ENCODE measurements around the gene SHMT1.

DNA sequence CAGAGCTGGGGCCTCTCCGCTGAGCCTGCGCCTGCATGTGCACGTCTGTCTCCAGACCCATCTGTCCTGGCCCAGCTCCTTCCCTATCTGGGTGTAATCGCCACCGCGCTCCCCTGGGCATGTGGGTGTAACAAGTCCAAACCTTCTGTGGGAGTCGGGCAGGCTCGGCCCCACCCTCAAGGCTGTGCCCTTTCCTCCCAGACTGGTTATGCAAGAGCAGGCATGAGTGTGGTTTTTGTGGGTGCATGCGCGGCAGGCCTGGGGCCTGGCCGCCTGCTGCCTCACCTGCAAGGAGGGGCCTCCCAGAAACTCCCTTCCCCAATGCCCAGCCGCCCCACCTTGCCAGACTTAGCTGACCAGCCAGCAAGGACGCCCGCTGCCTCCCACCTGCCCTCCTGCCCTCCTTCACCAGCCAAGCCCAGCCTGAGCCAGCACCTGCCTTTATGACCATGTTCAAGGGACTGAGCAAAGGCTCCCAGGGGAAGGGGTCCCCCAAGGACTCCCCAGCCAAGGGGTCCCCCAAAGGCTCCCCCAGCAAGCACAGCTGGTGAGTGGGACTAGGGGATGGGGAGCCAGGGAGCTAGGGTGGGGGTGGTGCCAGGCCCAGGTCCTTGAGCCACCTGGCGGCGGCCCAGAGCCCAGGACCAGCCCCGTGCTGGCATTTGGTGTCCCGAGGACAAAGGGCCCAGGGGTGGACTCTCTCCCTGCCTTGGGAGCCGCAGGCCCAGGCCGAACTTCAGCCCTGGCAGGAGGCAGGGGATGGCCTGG is 14.3 kb upstream of the SHMT1 start, which contains the start of gene EVPLL:
- TF ChIP-seq, protein P1, sequence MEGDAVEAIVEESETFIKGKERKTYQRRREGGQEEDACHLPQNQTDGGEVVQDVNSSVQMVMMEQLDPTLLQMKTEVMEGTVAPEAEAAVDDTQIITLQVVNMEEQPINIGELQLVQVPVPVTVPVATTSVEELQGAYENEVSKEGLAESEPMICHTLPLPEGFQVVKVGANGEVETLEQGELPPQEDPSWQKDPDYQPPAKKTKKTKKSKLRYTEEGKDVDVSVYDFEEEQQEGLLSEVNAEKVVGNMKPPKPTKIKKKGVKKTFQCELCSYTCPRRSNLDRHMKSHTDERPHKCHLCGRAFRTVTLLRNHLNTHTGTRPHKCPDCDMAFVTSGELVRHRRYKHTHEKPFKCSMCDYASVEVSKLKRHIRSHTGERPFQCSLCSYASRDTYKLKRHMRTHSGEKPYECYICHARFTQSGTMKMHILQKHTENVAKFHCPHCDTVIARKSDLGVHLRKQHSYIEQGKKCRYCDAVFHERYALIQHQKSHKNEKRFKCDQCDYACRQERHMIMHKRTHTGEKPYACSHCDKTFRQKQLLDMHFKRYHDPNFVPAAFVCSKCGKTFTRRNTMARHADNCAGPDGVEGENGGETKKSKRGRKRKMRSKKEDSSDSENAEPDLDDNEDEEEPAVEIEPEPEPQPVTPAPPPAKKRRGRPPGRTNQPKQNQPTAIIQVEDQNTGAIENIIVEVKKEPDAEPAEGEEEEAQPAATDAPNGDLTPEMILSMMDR (IDR thresholded peaks at IDR 0.05): no peak
- TF ChIP-seq POLR2A (IDR thresholded peaks at IDR 0.05): no peak

Measured in adrenal gland (tissue), 5 donors.